Natural killer cell (primary cell): ENCODE results near the gene CSTF1. TPM values are rescaled to one million over a fixed set of nuclear protein-coding genes. Genes with fewer than 3 reads are reported as not detected.

Experiments
- ATAC-seq, 3 donors: fragments of 150-1000 bp in 2 of 3; fragments of 200-7000 bp in 1 of 3; cut with Tn5 transposase; 1 replicate in 1 of 3; 2 replicates in 2 of 3; pipeline ENCODE4 v1.10.0; 2021; ENCODE audit warnings: mild to moderate bottlenecking in 2 of 3, moderate library complexity in 2 of 3
- DNase-seq, 2 donors: peaks; one replicate each; pipeline versions ENCODE4 v3.0.0 to v3.0.0-alpha.2; 2013 to 2021; ENCODE audit warnings: mixed read lengths in 1 of 2
- H3K27ac ChIP-seq: one replicate; pipeline ENCODE4 v1.5.1; 2013; ENCODE audit warnings: mild to moderate bottlenecking, low read length
- H3K27me3 ChIP-seq: one replicate; pipeline ENCODE4 v1.6.1; 2013; ENCODE audit warnings: low read length; ENCODE audit not compliant: control insufficient read depth, insufficient read depth
- H3K36me3 ChIP-seq: one replicate; pipeline ENCODE4 v1.6.1; 2013; ENCODE audit warnings: low read length; ENCODE audit not compliant: control insufficient read depth, insufficient read depth
- H3K4me1 ChIP-seq: one replicate; pipeline ENCODE4 v1.6.1; 2013; ENCODE audit warnings: low read length; ENCODE audit not compliant: control insufficient read depth, insufficient read depth
- H3K4me3 ChIP-seq: one replicate; pipeline ENCODE4 v1.5.1; 2013; ENCODE audit warnings: low read length
- H3K9me3 ChIP-seq: one replicate; pipeline ENCODE4 v1.6.1; 2013; ENCODE audit warnings: low read length; ENCODE audit not compliant: control insufficient read depth, insufficient read depth
- H3K27ac Mint-ChIP-seq, 2 donors: one replicate each; pipeline ENCODE4 v1.8.0; 2022; ENCODE audit warnings: mild to moderate bottlenecking in 2 of 2, mixed read lengths in 2 of 2, moderate library complexity in 1 of 2
- H3K27me3 Mint-ChIP-seq, 2 donors: one replicate each; pipeline ENCODE4 v1.8.0; 2022; ENCODE audit warnings: low read depth in 2 of 2, mixed read lengths in 2 of 2
- H3K36me3 Mint-ChIP-seq: one replicate; pipeline ENCODE4 v1.8.0; 2022; ENCODE audit warnings: mixed read lengths
- H3K4me1 Mint-ChIP-seq, 2 donors: one replicate each; pipeline ENCODE4 v1.8.0; 2022; ENCODE audit warnings: mixed read lengths in 2 of 2
- H3K4me3 Mint-ChIP-seq: one replicate; pipeline ENCODE4 v1.8.0; 2022; ENCODE audit warnings: mild to moderate bottlenecking, moderate library complexity, mixed read lengths
- H3K9me3 Mint-ChIP-seq, 2 donors: one replicate each; pipeline ENCODE4 v1.8.0; 2022; ENCODE audit warnings: mixed read lengths in 2 of 2
- CTCF ChIP-seq: fragments of 200-600 bp; IDR thresholded peaks from one replicate; pipeline ENCODE4 v1.8.0; 2022; ENCODE audit warnings: antibody characterized with exemption
- WGBS: methylation state at CpG from one replicate; pipeline ENCODE4 v1.1.7; 2013; ENCODE audit warnings: missing lambda C conversion rate; ENCODE audit not compliant: insufficient coverage; 5-methylcytosine and 5-hydroxymethylcytosine counted together
- intact Hi-C: fragments of 100-400 bp; cut with micrococcal nuclease; formaldehyde crosslinking; loops from one replicate; pipeline ENCODE4 v1.14.2; 2022
- total RNA-seq, 4 donors: library from RNA; stranded (reverse); fragments of 120-200 nt in 1 of 4; gene quantifications; one replicate each; pipeline versions ENCODE4 v1.2.3 to v1.2.4, GENCODE V29; 2013 to 2022

The CSTF1 gene
- total RNA-seq, 3 donors from 2014 or later (not counting 1 experiment from before 2014, with no cell fraction given), result 15.8 to 24.3 (median 18.5) TPM

- no peak for TF ChIP-seq CTCF
- Histone ChIP-seq H3K4me3 (no peak overlapping the region), H3K27ac (no peak overlapping the region), H3K36me3 (peaks cover 6% of the 10 kb centered on the region), H3K9me3 (no peaks in the 10 kb centered on the region), H3K4me1 (peaks cover 21% of the 10 kb centered on the region), H3K27me3 (no peaks in the 10 kb centered on the region)
- ATAC-seq (no peak), DNase-seq (no peak)
- H3K9me3 Mint-ChIP-seq, result no peaks in the 10 kb centered on the region
- WGBS, result 41% methylated on average over 10 of the region's 10 CpGs
- H3K36me3 Mint-ChIP-seq, result no peaks in the 10 kb centered on the region
- peaks cover 12 to 23% of the 10 kb centered on the region in 2 donors for H3K4me1 Mint-ChIP-seq
- H3K4me3 Mint-ChIP-seq, result no peak overlapping the region
- no peak overlapping the region for H3K27ac Mint-ChIP-seq
- intact Hi-C loops, result no loop called here
- no peaks in the 10 kb centered on the region for H3K27me3 Mint-ChIP-seq
These were observed 1.4 kb upstream of the CSTF1 start for GRCh38 chr20:56391037-56391436.

GRCh38 chr20:56391596-56392131, 781 bp upstream of the CSTF1 start:
- ATAC-seq, result peak; percentile 23 to 31 (median 23)
- WGBS, result 0% methylated on average over 29 of the region's 29 CpGs
- Mint-ChIP-seq H3K4me3 (no peak overlapping the region), H3K27ac (no peak overlapping the region), H3K36me3 (no peaks in the 10 kb centered on the region), H3K9me3 (no peaks in the 10 kb centered on the region), H3K27me3 (no peaks in the 10 kb centered on the region), H3K4me1 (peaks cover 12 to 23% of the 10 kb centered on the region in 2 donors)
- H3K27me3 ChIP-seq, result no peaks in the 10 kb centered on the region
- DNase-seq, result no peak
- no peak for TF ChIP-seq CTCF
- H3K36me3 ChIP-seq, result peaks cover 12% of the 10 kb centered on the region
- intact Hi-C loops, result loop anchor here (1.0 to 2.0 kb wide), 2 partner anchors 21 to 77 kb away; partner anchors contain the start of genes CASS4 and RTF2
- no peaks in the 10 kb centered on the region for H3K9me3 ChIP-seq
- peak overlapping the region; percentile 74 for H3K27ac ChIP-seq
- peaks cover 21% of the 10 kb centered on the region for H3K4me1 ChIP-seq
- peak overlapping the region; percentile 91 for H3K4me3 ChIP-seq

- Mint-ChIP-seq H3K4me3 (no peak overlapping the region), H3K27ac (no peak overlapping the region), H3K9me3 (no peaks in the 10 kb centered on the region), H3K4me1 (peaks cover 12 to 23% of the 10 kb centered on the region in 2 donors), H3K36me3 (peaks cover 12% of the 10 kb centered on the region), H3K27me3 (no peaks in the 10 kb centered on the region)
- ATAC-seq, result no peak
- DNase-seq, result peak in 1 of 2 donors; percentile 61
- intact Hi-C loops, result loop anchor here (1.0 to 2.0 kb wide), 2 partner anchors 20 to 75 kb away; partner anchors contain the start of genes CASS4 and RTF2
- no peak for TF ChIP-seq CTCF
- H3K4me3 ChIP-seq, result peak overlapping the region; percentile 91
- H3K4me1 ChIP-seq, result peaks cover 21% of the 10 kb centered on the region
- H3K27ac ChIP-seq, result peak overlapping the region; percentile 74
- peaks cover 25% of the 10 kb centered on the region for H3K36me3 ChIP-seq
- no peaks in the 10 kb centered on the region for H3K27me3 ChIP-seq
- H3K9me3 ChIP-seq, result no peaks in the 10 kb centered on the region
- WGBS, result under 1% methylated on average over 14 of the region's 18 CpGs
These were observed 537 bp downstream of the CSTF1 start for GRCh38 chr20:56392881-56393482.
